Upper lobe of left lung (tissue), 4 donors: ENCODE results near the gene TESPA1.

ENCODE experiments used
- CTCF ChIP-seq, 6 experiments: fragments of 450-650 bp in 4 of 6; fragments of 200-600 bp in 2 of 6; sonication (generic) in 2 of 6; IDR thresholded peaks; one replicate each; pipeline ENCODE4 v1.5.1; 2016 to 2019; ENCODE audit warnings: antibody characterized with exemption in 6 of 6
- POLR2A ChIP-seq, 4 donors: fragments of 450-650 bp; IDR thresholded peaks; one replicate each; pipeline ENCODE4 v1.5.1; 2016 to 2017; ENCODE audit warnings: antibody characterized with exemption in 4 of 4, mild to moderate bottlenecking in 2 of 4

- TF ChIP-seq CTCF (IDR thresholded peaks at IDR 0.05) (no peak), POLR2A (IDR thresholded peaks at IDR 0.05) (no peak)
These were observed 6.8 kb upstream of the TESPA1 start for GRCh38 chr12:54991161-54991990.
